H1 (cell line): ENCODE results near the gene BEST2. TPM values are rescaled to one million over a fixed set of nuclear protein-coding genes. Genes with fewer than 3 reads are reported as not detected.

Experiments
- CTCF ChIA-PET: fragments of 300-600 bp; sonication (Branson Sonifier 250); formaldehyde crosslinking; loops from one replicate; lab custom pipeline; 2021; ENCODE audit not compliant: partially characterized antibody; lab: Charles Lee
- POLR2A ChIA-PET: fragments of 300-600 bp; sonication (Branson Sonifier 250); formaldehyde crosslinking; loops from one replicate; lab custom pipeline; 2021; ENCODE audit warnings: inconsistent platforms; ENCODE audit not compliant: partially characterized antibody; lab: Charles Lee
- DNase-seq, 2 experiments: peaks; one replicate each; pipeline versions ENCODE4 v3.0.0 to v3.0.0-alpha.2; 2010 to 2022; ENCODE audit warnings: low spot score in 2 of 2, low read depth in 1 of 2, mixed read lengths in 1 of 2
- FAIRE-seq: peaks from 2 replicates; lab custom pipeline; 2011; peaks lifted over from hg19 to GRCh38; lab: Jason Lieb, UNC
- H2AFZ ChIP-seq: 2 replicates; pipeline ENCODE4 v1.8.1; 2012; ENCODE audit warnings: low read length, inconsistent platforms
- H2AK5ac ChIP-seq: 2 replicates; pipeline ENCODE4 v1.6.1; 2013; ENCODE audit warnings: low read depth, low read length
- H2BK120ac ChIP-seq: replicated peaks from 2 replicates; pipeline ENCODE3; 2013; ENCODE audit warnings: low read depth, low read length, inconsistent platforms
- H2BK12ac ChIP-seq: 2 replicates; pipeline ENCODE4 v1.6.1; 2013; ENCODE audit warnings: low read depth, low read length
- H2BK15ac ChIP-seq: 2 replicates; pipeline ENCODE4 v1.6.1; 2013; ENCODE audit warnings: low read length
- H2BK20ac ChIP-seq: 2 replicates; pipeline ENCODE4 v1.6.1; 2013; ENCODE audit warnings: low read length
- H2BK5ac ChIP-seq: 2 replicates; pipeline ENCODE4 v1.6.1; 2013; ENCODE audit warnings: low read depth, low read length
- H3K14ac ChIP-seq: 2 replicates; pipeline ENCODE4 v1.6.1; 2013; ENCODE audit warnings: inconsistent platforms; ENCODE audit not compliant: insufficient read length
- H3K18ac ChIP-seq: 2 replicates; pipeline ENCODE4 v1.6.1; 2013; ENCODE audit warnings: low read length; ENCODE audit errors: extremely low read depth
- H3K23ac ChIP-seq: 2 replicates; pipeline ENCODE4 v1.6.1; 2013; ENCODE audit warnings: inconsistent platforms; ENCODE audit not compliant: insufficient read length
- H3K23me2 ChIP-seq: 2 replicates; pipeline ENCODE4 v1.6.1; 2013; ENCODE audit warnings: low read depth, low read length
- H3K27ac ChIP-seq: 2 replicates; pipeline ENCODE4 v1.6.1; 2011; ENCODE audit warnings: low read depth, low read length, inconsistent platforms
- H3K27me3 ChIP-seq, 4 experiments: replicated peaks in 1 of 4; 1 replicate in 1 of 4; 2 replicates in 3 of 4; pipeline versions ENCODE4 v1.6.1 to v1.8.1; 2011 to 2013; ENCODE audit warnings: low read length in 3 of 4, mild to moderate bottlenecking in 3 of 4, inconsistent platforms in 2 of 4, mixed read lengths in 2 of 4, moderate library complexity in 1 of 4; ENCODE audit not compliant: control insufficient read depth in 3 of 4, insufficient read depth in 3 of 4; ENCODE audit errors: extremely low read depth in 1 of 4
- H3K36me3 ChIP-seq, 4 experiments: 2 replicates each; pipeline versions ENCODE4 v1.6.1 to v1.8.1; 2011 to 2013; ENCODE audit warnings: mild to moderate bottlenecking in 4 of 4, low read length in 3 of 4, moderate library complexity in 2 of 4, control low read depth in 1 of 4, inconsistent platforms in 1 of 4; ENCODE audit not compliant: insufficient read depth in 4 of 4, control insufficient read depth in 2 of 4
- H3K4ac ChIP-seq: replicated peaks from 2 replicates; pipeline ENCODE3; 2013; ENCODE audit warnings: low read length, low read depth, mixed read lengths, inconsistent platforms; ENCODE audit not compliant: insufficient read length
- H3K4me1 ChIP-seq, 4 experiments: replicated peaks in 1 of 4; 1 replicate in 1 of 4; 2 replicates in 3 of 4; pipeline versions ENCODE4 v1.6.1 to v1.8.1; 2011 to 2013; ENCODE audit warnings: low read length in 3 of 4, inconsistent platforms in 2 of 4, mixed read lengths in 1 of 4; ENCODE audit not compliant: insufficient read depth in 4 of 4, control insufficient read depth in 3 of 4
- H3K4me2 ChIP-seq, 2 experiments: 2 replicates each; pipeline versions ENCODE4 v1.6.1 to v1.8.1; 2011 to 2013; ENCODE audit warnings: low read depth in 2 of 2, low read length in 2 of 2, control low read depth in 1 of 2, inconsistent platforms in 1 of 2, mild to moderate bottlenecking in 1 of 2; ENCODE audit not compliant: insufficient read depth in 1 of 2
- H3K4me3 ChIP-seq, 4 experiments: fragments of 200-600, 300-600 bp in 1 of 4; sonication (generic), shearing (Covaris generic), sonication (Bioruptor Twin) in 1 of 4; 2 replicates each; pipeline versions ENCODE4 v1.5.1 to v1.8.1; 2011 to 2016; ENCODE audit warnings: low read length in 4 of 4, low read depth in 3 of 4, control low read depth in 2 of 4, inconsistent platforms in 2 of 4, mild to moderate bottlenecking in 2 of 4, mixed read lengths in 1 of 4, moderate library complexity in 1 of 4; ENCODE audit not compliant: insufficient read depth in 2 of 4; ENCODE audit errors: extremely low read depth in 1 of 4
- H3K56ac ChIP-seq: replicated peaks from 2 replicates; pipeline ENCODE3; 2013; ENCODE audit warnings: low read depth, mild to moderate bottlenecking, mixed read lengths, low read length, inconsistent platforms; ENCODE audit not compliant: insufficient read length
- H3K79me1 ChIP-seq: 2 replicates; pipeline ENCODE4 v1.6.1; 2013; ENCODE audit warnings: low read depth, low read length, control low read depth
- H3K79me2 ChIP-seq, 2 experiments: 2 replicates each; pipeline versions ENCODE4 v1.6.1 to v1.8.1; 2012 to 2013; ENCODE audit warnings: low read length in 2 of 2, mild to moderate bottlenecking in 2 of 2, inconsistent platforms in 1 of 2; ENCODE audit not compliant: insufficient read depth in 2 of 2, control insufficient read depth in 1 of 2
- H3K9ac ChIP-seq, 4 experiments: replicated peaks in 1 of 4; 1 replicate in 1 of 4; 2 replicates in 3 of 4; pipeline versions ENCODE4 v1.6.1 to v1.8.1; 2011 to 2013; ENCODE audit warnings: low read depth in 3 of 4, low read length in 3 of 4, control low read depth in 2 of 4, mild to moderate bottlenecking in 2 of 4, moderate library complexity in 2 of 4, inconsistent platforms in 1 of 4; ENCODE audit errors: extremely low read depth in 1 of 4
- H3K9me3 ChIP-seq, 2 experiments: 2 replicates each; pipeline versions ENCODE4 v1.6.1 to v1.8.1; 2012 to 2013; ENCODE audit warnings: mild to moderate bottlenecking in 2 of 2, moderate library complexity in 2 of 2, control low read depth in 1 of 2, inconsistent platforms in 1 of 2, low read depth in 1 of 2, low read length in 1 of 2, mixed read lengths in 1 of 2; ENCODE audit not compliant: insufficient read depth in 2 of 2
- H4K20me1 ChIP-seq, 2 experiments: replicated peaks in 1 of 2; 2 replicates each; pipeline versions ENCODE3 to v1.8.1; 2011 to 2013; ENCODE audit warnings: inconsistent platforms in 2 of 2, low read length in 2 of 2, mild to moderate bottlenecking in 1 of 2; ENCODE audit not compliant: insufficient read depth in 2 of 2, control insufficient read depth in 1 of 2
- H4K5ac ChIP-seq: 2 replicates; pipeline ENCODE4 v1.6.1; 2013; ENCODE audit warnings: low read length, low read depth, mixed read lengths, inconsistent platforms; ENCODE audit not compliant: insufficient read length
- H4K8ac ChIP-seq: 2 replicates; pipeline ENCODE4 v1.8.0; 2013; ENCODE audit warnings: mild to moderate bottlenecking, moderate library complexity, low read length, inconsistent platforms; ENCODE audit not compliant: insufficient read depth; ENCODE audit errors: extremely low read depth
- H4K91ac ChIP-seq: replicated peaks from 2 replicates; pipeline ENCODE3; 2013; ENCODE audit warnings: low read length, mixed read lengths, inconsistent platforms; ENCODE audit not compliant: insufficient read length
- HDAC6 ChIP-seq: IDR thresholded peaks from one replicate; pipeline ENCODE4 v1.7.1; 2012; ENCODE audit warnings: low read depth, mild to moderate bottlenecking, inconsistent platforms, low read length, moderate library complexity
- SIN3A ChIP-seq, 2 experiments: IDR thresholded peaks in 1 of 2; conservative IDR thresholded peaks in 1 of 2; 2 replicates each; pipeline ENCODE4 v1.6.1; 2011 to 2012; ENCODE audit warnings: low read length in 2 of 2, improper control_type of control experiment in 1 of 2, low read depth in 1 of 2, mild to moderate bottlenecking in 1 of 2
- WGBS, 2 experiments: shearing (Covaris generic) in 1 of 2; methylation state at CpG; one replicate each; pipeline versions ENCODE4 v1.1.6 to v1.1.7; 2013 to 2015; ENCODE audit warnings: low lambda C conversion rate in 2 of 2, mixed read lengths in 2 of 2, inconsistent platforms in 1 of 2, low coverage in 1 of 2, missing lambda C conversion rate in 1 of 2; ENCODE audit not compliant: insufficient replicate concordance in 2 of 2, insufficient coverage in 1 of 2, insufficient read length in 1 of 2; ENCODE audit errors: extremely low coverage in 1 of 2, missing lambda C conversion rate in 1 of 2; 5-methylcytosine and 5-hydroxymethylcytosine counted together
- polyA plus RNA-seq, 7 experiments: library from polyadenylated mRNA; depleted of rRNA in 3 of 7; stranded (reverse) in 5 of 7; unstranded in 2 of 7; fragments of >200 nt in 5 of 7; fragments of 200-250 nt in 2 of 7; gene quantifications; 1 replicate in 5 of 7; 2 replicates in 1 of 7; 4 replicates in 1 of 7; pipeline versions ENCODE4 v1.2.1 to v1.2.3, GENCODE V29; 2011 to 2013; ENCODE audit warnings: missing spikeins in 2 of 7, mixed read lengths in 2 of 7
- total RNA-seq: library from RNA; stranded (reverse); fragmentation: NEBNext Ultra II Directional; extraction: Animal tissue kit (Norgen Biotek cat#: 25700); gene quantifications from 2 replicates; pipeline ENCODE4 v1.2.1, GENCODE V29; 2021

Gene BEST2
- total and polyA plus RNA-seq, 2 of the 8 experiments (the other 6 are each of a cell fraction or from before 2014, with no cell fraction given): 4.6 to 7.3 TPM

- peak overlapping the region; percentile 82 for H2BK5ac ChIP-seq
- H2BK15ac ChIP-seq: peak overlapping the region; percentile 61; the same call in 1 of the 2 replicates
- H3K4me3 ChIP-seq: peak overlapping the region; percentile 85 to 98 (median 97)
- no peak overlapping the region for H2BK20ac ChIP-seq
- H4K8ac ChIP-seq: peak overlapping the region; percentile 94; the same call in 1 of the 2 replicates
- no peak for FAIRE-seq
- peak overlapping the region; percentile 88; the same call in 1 of the 2 replicates for H3K18ac ChIP-seq
- no peak overlapping the region for H2BK120ac ChIP-seq
- peaks cover 2 to 19% (median 11%) of the 10 kb centered on the region in 4 experiments; a peak in 6 of 7 replicates for H3K4me1 ChIP-seq
- H3K9me3 ChIP-seq: no peaks in the 10 kb centered on the region
- 11% methylated on average over 38 of the region's 38 CpGs; no CpG with 5 or more reads in 1 of the 2 experiments for WGBS, 2 experiments
- TF ChIP-seq SIN3A (conservative IDR thresholded peaks at IDR 0.05 in 1 of 2, IDR thresholded peaks at IDR 0.05 in 1 of 2; ENCODE audit: low read depth in 1 of 2, low read length in 2 of 2): 0 out of 4 replicates have a peak, but pooled peaks of 1 of the 2 experiments have one; percentile 36
- TF ChIP-seq HDAC6: no peak
- peaks cover 7% of the 10 kb centered on the region for H3K79me1 ChIP-seq
- H3K56ac ChIP-seq: peak overlapping the region; percentile 20
- H4K91ac ChIP-seq: peak overlapping the region; percentile 95
- H4K5ac ChIP-seq: no peak overlapping the region
- peaks cover 0 to 6% of the 10 kb centered on the region in 2 experiments for H4K20me1 ChIP-seq
- no peak overlapping the region; the same call in 1 of the 2 replicates for H3K27ac ChIP-seq
- H3K27me3 ChIP-seq: peaks cover 0 to 4% (median under 1%) of the 10 kb centered on the region in 4 experiments; a peak in 2 of 7 replicates
- CTCF ChIA-PET: interaction anchor here (0.8 to 17.9 kb wide), 8 partner anchors 12 to 164 kb away, joined by 3 to 288 read pairs (median 6); no protein-coding TSS in a partner anchor
- H2AK5ac ChIP-seq: peak overlapping the region; percentile 45; the same call in 1 of the 2 replicates
- peaks cover 14% of the 10 kb centered on the region; the same call in 1 of the 2 replicates for H3K23me2 ChIP-seq
- H3K9ac ChIP-seq: peak overlapping the region; percentile 67 to 84 (median 81); a peak in 6 of 7 replicates
- H3K14ac ChIP-seq: no peak overlapping the region
- H3K79me2 ChIP-seq: peaks cover 0 to 12% of the 10 kb centered on the region in 2 experiments; a peak in 2 of 4 replicates
- H3K4me2 ChIP-seq: peak overlapping the region; percentile 91 to 92
- H2AFZ ChIP-seq: no peak overlapping the region
- peaks cover 8 to 19% (median 14%) of the 10 kb centered on the region in 4 experiments; a peak in 7 of 8 replicates for H3K36me3 ChIP-seq
- H2BK12ac ChIP-seq: 0 out of 2 replicates have a peak overlapping the region, but pooled peaks have one; percentile 27
- DNase-seq: no peak
- peak overlapping the region; percentile 40 for H3K4ac ChIP-seq
- POLR2A ChIA-PET: interaction anchor here (0.8 to 15.2 kb wide), 10 partner anchors 9 to 105 kb away, joined by 3 to 317 read pairs (median 4); partner anchors contain the start of genes FBXW9, HOOK2, JUNB and TRIR
- no peak overlapping the region for H3K23ac ChIP-seq
Measured at GRCh38 chr19:12800923-12801465, 49.4 kb downstream of the BEST2 start.
